GM12874 (cell line): ENCODE data around the gene CTNND1.

Experiments
- CTCF ChIP-seq: IDR thresholded peaks from 2 replicates; pipeline ENCODE4 v1.5.1; 2011; ENCODE audit warnings: low read depth, mild to moderate bottlenecking, control low read depth, low read length, moderate library complexity; ENCODE audit not compliant: insufficient read depth

Gene CTNND1

GRCh38 chr11:57867966-57868365 is 106.4 kb downstream of the CTNND1 start:
- TF ChIP-seq CTCF: no peak

- no peak for TF ChIP-seq CTCF
Observed at GRCh38 chr11:57868491-57868890, 106.9 kb downstream of the CTNND1 start.
